Measurements from ENCODE around the gene ADGRG6.

The ADGRG6 gene

GRCh38 chr6:142291512-142291911 lies 10.3 kb upstream of the ADGRG6 start:
- DNase-seq (ENCODE audit: low spot score): no peak

GRCh38 chr6:142292166-142292924 lies 9.5 kb upstream of the ADGRG6 start:
- DNase-seq (ENCODE audit: low spot score): no peak

- DNase-seq (ENCODE audit: low spot score): no peak
Observed at GRCh38 chr6:142293121-142293520, 8.7 kb upstream of the ADGRG6 start.

- DNase-seq (ENCODE audit: low spot score): no peak
Observed at GRCh38 chr6:142294679-142295078, 7.1 kb upstream of the ADGRG6 start.

- DNase-seq (ENCODE audit: low spot score): no peak
Observed at GRCh38 chr6:142296975-142297604, 4.7 kb upstream of the ADGRG6 start.

- no peak for DNase-seq (ENCODE audit: low spot score)
Observed at GRCh38 chr6:142297605-142297995, 4.2 kb upstream of the ADGRG6 start.

- DNase-seq (ENCODE audit: low spot score): peak; percentile 46
Observed at GRCh38 chr6:142297996-142298753, 3.6 kb upstream of the ADGRG6 start.

- DNase-seq (ENCODE audit: low spot score): no peak
Observed at GRCh38 chr6:142300302-142300701, 1.5 kb upstream of the ADGRG6 start.

GRCh38 chr6:142300758-142301650 lies 803 bp upstream of the ADGRG6 start:
- no peak for DNase-seq (ENCODE audit: low spot score)

GRCh38 chr6:142302421-142303175 lies 791 bp downstream of the ADGRG6 start:
- no peak for DNase-seq (ENCODE audit: low spot score)

- DNase-seq (ENCODE audit: low spot score): no peak
Observed at GRCh38 chr6:142303176-142303533, 1.3 kb downstream of the ADGRG6 start.

- DNase-seq (ENCODE audit: low spot score): no peak
Observed at GRCh38 chr6:142304241-142304640, 2.4 kb downstream of the ADGRG6 start.

- DNase-seq (ENCODE audit: low spot score): no peak
Observed at GRCh38 chr6:142306736-142307135, 4.9 kb downstream of the ADGRG6 start.

- no peak for DNase-seq (ENCODE audit: low spot score)
Observed at GRCh38 chr6:142307963-142308748, 6.3 kb downstream of the ADGRG6 start.

- DNase-seq (ENCODE audit: low spot score): no peak
Observed at GRCh38 chr6:142309426-142309825, 7.6 kb downstream of the ADGRG6 start.

GRCh38 chr6:142313284-142313683 lies 11.5 kb downstream of the ADGRG6 start:
- DNase-seq (ENCODE audit: low spot score): no peak

GRCh38 chr6:142316791-142317368 lies 15.1 kb downstream of the ADGRG6 start:
- no peak for DNase-seq (ENCODE audit: low spot score)

- DNase-seq (ENCODE audit: low spot score): no peak
Observed at GRCh38 chr6:142318714-142319113, 16.9 kb downstream of the ADGRG6 start.

GRCh38 chr6:142320366-142320765 lies 18.6 kb downstream of the ADGRG6 start:
- DNase-seq (ENCODE audit: low spot score): no peak

- no peak for DNase-seq (ENCODE audit: low spot score)
Observed at GRCh38 chr6:142321451-142321850, 19.6 kb downstream of the ADGRG6 start.
